OCI-LY1 (cell line): Measurements from ENCODE around the gene VDR.

Source experiments
- H2AFZ ChIP-seq: fragments of 200-600 bp; sonication (generic), shearing (Covaris generic); 2 replicates; pipeline ENCODE4 v1.6.0; 2014; ENCODE audit warnings: antibody characterized with exemption, mild to moderate bottlenecking, low read length
- H3F3A ChIP-seq: fragments of 200-600 bp; sonication (generic), shearing (Covaris generic); 2 replicates; pipeline ENCODE4 v1.6.0; 2014; ENCODE audit warnings: mild to moderate bottlenecking, antibody characterized with exemption, low read length, moderate library complexity; ENCODE audit not compliant: insufficient read depth
- H3K27ac ChIP-seq: fragments of 200-600 bp; sonication (generic); 2 replicates; pipeline ENCODE4 v1.5.1; 2014; ENCODE audit warnings: low read length, mixed run types, mild to moderate bottlenecking, low read depth; ENCODE audit not compliant: poor library complexity, severe bottlenecking
- H3K27me3 ChIP-seq: fragments of 200-600 bp; sonication (generic); 2 replicates; pipeline ENCODE4 v1.6.0; 2014; ENCODE audit warnings: antibody characterized with exemption, mild to moderate bottlenecking, low read length, moderate library complexity; ENCODE audit not compliant: insufficient read depth
- H3K36me3 ChIP-seq: fragments of 200-600 bp; sonication (generic); 2 replicates; pipeline ENCODE4 v1.6.1; 2014; ENCODE audit warnings: mild to moderate bottlenecking, antibody characterized with exemption, low read length, moderate library complexity, mixed read lengths; ENCODE audit not compliant: insufficient read depth
- H3K4me1 ChIP-seq: fragments of 200-600 bp; sonication (generic); 2 replicates; pipeline ENCODE4 v1.5.1; 2014; ENCODE audit warnings: mild to moderate bottlenecking, low read length, moderate library complexity; ENCODE audit not compliant: insufficient read depth, severe bottlenecking
- H3K4me2 ChIP-seq: fragments of 200-600 bp; sonication (generic), shearing (Covaris generic); 2 replicates; pipeline ENCODE4 v1.6.1; 2014; ENCODE audit warnings: low read length
- H3K4me3 ChIP-seq: fragments of 200-600 bp; sonication (generic); 2 replicates; pipeline ENCODE4 v1.5.1; 2014; ENCODE audit warnings: low read length, low read depth, mild to moderate bottlenecking, mixed read lengths; ENCODE audit not compliant: poor library complexity, severe bottlenecking
- H3K79me2 ChIP-seq: fragments of 200-600 bp; shearing (Covaris generic); 2 replicates; pipeline ENCODE4 v1.6.1; 2016; ENCODE audit warnings: mixed run types, low read length, mixed read lengths; ENCODE audit not compliant: insufficient read depth
- H3K9ac ChIP-seq: fragments of 200-600 bp; sonication (generic), shearing (Covaris generic); 2 replicates; pipeline ENCODE4 v1.6.1; 2014; ENCODE audit warnings: mild to moderate bottlenecking, low read length, mixed read lengths
- H3K9me2 ChIP-seq: fragments of 200-600 bp; sonication (generic), shearing (Covaris generic); 2 replicates; pipeline ENCODE4 v1.6.1; 2014; ENCODE audit warnings: low read depth, mild to moderate bottlenecking, low read length, mixed read lengths
- H3K9me3 ChIP-seq: fragments of 200-600 bp; shearing (Covaris generic); 2 replicates; pipeline ENCODE4 v1.6.1; 2014; ENCODE audit warnings: low read length, mixed read lengths
- H4K20me1 ChIP-seq: fragments of 200-600 bp; sonication (generic), shearing (Covaris generic); 2 replicates; pipeline ENCODE4 v1.6.0; 2016; ENCODE audit warnings: mild to moderate bottlenecking, low read length; ENCODE audit not compliant: insufficient read depth
- EZH2 ChIP-seq: fragments of 200-600 bp; sonication (generic), shearing (Covaris generic); IDR thresholded peaks from 2 replicates; pipeline ENCODE4 v1.8.0; 2017; ENCODE audit warnings: borderline replicate concordance, mixed run types, mild to moderate bottlenecking, antibody characterized with exemption, low read length, moderate library complexity, mixed read lengths
- TF ChIP-seq, protein P1 (sequence below): fragments of 200-600 bp; sonication (generic), shearing (Covaris generic); IDR thresholded peaks from 2 replicates; pipeline ENCODE4 v1.5.1; 2017; ENCODE audit warnings: mild to moderate bottlenecking, antibody characterized with exemption, low read length, moderate library complexity, mixed read lengths

Gene VDR

DNA sequence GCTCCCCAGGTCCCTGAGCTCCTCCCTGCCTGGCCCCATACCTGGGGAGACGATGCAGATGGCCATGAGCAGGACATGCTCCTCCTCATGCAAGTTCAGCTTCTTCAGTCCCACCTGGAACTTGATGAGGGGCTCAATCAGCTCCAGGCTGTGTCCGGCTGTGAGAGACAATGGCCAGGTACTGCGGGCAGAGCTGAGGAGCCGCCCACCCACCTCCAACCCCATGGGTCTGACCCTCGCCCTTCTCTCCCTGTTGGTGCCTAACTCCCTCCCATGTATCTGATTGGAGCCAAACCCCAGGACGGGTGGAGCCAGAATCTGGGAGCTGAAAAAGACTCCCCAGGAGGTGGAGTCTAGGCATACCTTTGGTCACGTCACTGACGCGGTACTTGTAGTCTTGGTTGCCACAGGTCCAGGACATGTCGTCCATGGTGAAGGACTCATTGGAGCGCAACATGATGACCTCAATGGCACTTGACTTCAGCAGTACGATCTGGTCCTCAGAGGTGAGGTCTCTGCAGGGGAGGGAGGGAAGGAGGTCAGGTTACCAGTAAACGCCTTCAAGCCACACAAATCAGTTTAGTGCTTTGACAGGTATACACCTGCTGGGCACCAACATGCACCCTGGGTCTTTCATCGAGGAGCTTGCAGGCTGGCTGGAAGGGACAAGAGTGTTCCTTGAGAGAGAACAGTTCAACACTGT is 58.3 kb downstream of the VDR start:
- Histone ChIP-seq H3K4me1 (no peaks in the 10 kb centered on the region), H3K9ac (no peak overlapping the region), H3K9me3 (no peaks in the 10 kb centered on the region), H3K9me2 (no peaks in the 10 kb centered on the region), H3K4me2 (no peak overlapping the region), H3F3A (no peaks in the 10 kb centered on the region), H3K79me2 (no peaks in the 10 kb centered on the region), H3K27me3 (no peaks in the 10 kb centered on the region), H3K27ac (no peak overlapping the region), H4K20me1 (no peaks in the 10 kb centered on the region), H3K4me3 (no peak overlapping the region), H3K36me3 (no peaks in the 10 kb centered on the region), H2AFZ (no peak overlapping the region)
- TF ChIP-seq, protein P1, sequence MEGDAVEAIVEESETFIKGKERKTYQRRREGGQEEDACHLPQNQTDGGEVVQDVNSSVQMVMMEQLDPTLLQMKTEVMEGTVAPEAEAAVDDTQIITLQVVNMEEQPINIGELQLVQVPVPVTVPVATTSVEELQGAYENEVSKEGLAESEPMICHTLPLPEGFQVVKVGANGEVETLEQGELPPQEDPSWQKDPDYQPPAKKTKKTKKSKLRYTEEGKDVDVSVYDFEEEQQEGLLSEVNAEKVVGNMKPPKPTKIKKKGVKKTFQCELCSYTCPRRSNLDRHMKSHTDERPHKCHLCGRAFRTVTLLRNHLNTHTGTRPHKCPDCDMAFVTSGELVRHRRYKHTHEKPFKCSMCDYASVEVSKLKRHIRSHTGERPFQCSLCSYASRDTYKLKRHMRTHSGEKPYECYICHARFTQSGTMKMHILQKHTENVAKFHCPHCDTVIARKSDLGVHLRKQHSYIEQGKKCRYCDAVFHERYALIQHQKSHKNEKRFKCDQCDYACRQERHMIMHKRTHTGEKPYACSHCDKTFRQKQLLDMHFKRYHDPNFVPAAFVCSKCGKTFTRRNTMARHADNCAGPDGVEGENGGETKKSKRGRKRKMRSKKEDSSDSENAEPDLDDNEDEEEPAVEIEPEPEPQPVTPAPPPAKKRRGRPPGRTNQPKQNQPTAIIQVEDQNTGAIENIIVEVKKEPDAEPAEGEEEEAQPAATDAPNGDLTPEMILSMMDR, result no peak
- TF ChIP-seq EZH2, result no peak

DNA sequence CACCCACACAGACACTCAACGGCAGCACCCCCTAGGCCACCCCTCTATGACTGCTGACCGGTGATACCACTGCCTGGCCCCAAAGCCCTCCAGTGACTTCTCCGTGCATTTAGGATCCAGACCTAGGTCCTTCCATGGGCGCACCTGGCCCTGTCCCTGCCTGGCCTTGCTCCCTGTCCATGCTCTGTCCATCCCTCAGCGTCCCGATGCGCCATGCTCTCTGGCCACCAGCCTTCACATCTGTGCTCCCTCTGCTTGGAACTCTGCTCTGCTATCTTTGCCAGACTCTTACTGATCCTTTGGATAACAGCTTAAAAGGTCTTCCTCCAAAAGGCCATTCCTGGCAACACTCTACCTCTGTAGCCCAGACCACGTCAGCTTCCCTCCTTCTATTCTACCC is 59.7 kb downstream of the VDR start:
- Histone ChIP-seq H3K4me1 (no peaks in the 10 kb centered on the region), H3K79me2 (no peaks in the 10 kb centered on the region), H3K9me3 (no peaks in the 10 kb centered on the region), H4K20me1 (no peaks in the 10 kb centered on the region), H3K9ac (no peak overlapping the region), H3K4me3 (no peak overlapping the region), H3K36me3 (no peaks in the 10 kb centered on the region), H3K27me3 (no peaks in the 10 kb centered on the region), H2AFZ (no peak overlapping the region), H3K27ac (no peak overlapping the region), H3K9me2 (no peaks in the 10 kb centered on the region), H3F3A (no peaks in the 10 kb centered on the region), H3K4me2 (no peak overlapping the region)
- TF ChIP-seq, protein P1, result no peak
- TF ChIP-seq EZH2, result no peak

DNA sequence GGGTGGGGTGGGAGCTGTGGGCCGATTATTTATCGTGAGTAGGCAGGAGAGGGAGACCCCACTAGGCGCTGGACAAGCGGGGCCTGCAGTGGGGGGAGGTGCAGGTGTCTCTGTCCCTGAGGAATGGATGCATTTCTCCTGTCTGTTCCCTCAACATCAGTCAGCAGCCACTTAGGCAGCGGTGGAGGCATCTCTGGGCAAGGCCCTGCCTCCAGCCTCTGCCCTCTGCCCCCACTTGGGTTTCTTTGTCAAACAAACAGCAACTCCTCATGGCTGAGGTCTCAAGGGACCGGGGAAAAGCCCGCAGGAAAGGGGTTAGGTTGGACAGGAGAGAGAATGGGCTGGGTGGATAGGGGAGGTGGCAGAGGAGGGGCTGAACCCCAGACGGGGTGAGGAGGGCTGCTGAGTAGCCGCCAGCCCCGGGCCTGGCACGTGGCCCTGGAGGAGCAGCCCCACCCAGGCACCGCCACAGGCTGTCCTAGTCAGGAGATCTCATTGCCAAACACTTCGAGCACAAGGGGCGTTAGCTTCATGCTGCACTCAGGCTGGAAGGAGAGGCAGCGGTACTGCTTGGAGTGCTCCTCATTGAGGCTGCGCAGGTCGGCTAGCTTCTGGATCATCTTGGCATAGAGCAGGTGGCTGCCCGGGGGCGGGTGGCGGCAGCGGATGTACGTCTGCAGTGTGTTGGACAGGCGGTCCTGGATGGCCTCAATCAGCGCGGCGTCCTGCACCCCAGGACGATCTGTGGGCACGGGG is 60.4 kb downstream of the VDR start:
- Histone ChIP-seq H3K36me3 (no peaks in the 10 kb centered on the region), H3K27ac (no peak overlapping the region), H3K9me3 (no peaks in the 10 kb centered on the region), H3K4me2 (no peak overlapping the region), H3K4me1 (no peaks in the 10 kb centered on the region), H4K20me1 (no peaks in the 10 kb centered on the region), H3K9ac (no peak overlapping the region), H3K9me2 (no peaks in the 10 kb centered on the region), H3K4me3 (no peak overlapping the region), H3F3A (no peaks in the 10 kb centered on the region), H2AFZ (no peak overlapping the region), H3K27me3 (no peaks in the 10 kb centered on the region), H3K79me2 (no peaks in the 10 kb centered on the region)
- no peak for TF ChIP-seq EZH2
- TF ChIP-seq, protein P1, result no peak
